Mucosa of descending colon (tissue), 3 donors: Measurements from ENCODE around the gene STEAP1B. TPM values are rescaled to one million over a fixed set of nuclear protein-coding genes. Genes with fewer than 3 reads are reported as not detected.
"Not testable (repeated sequence)": the region's sequence is repeated elsewhere in the genome, so short reads cannot be mapped to it uniquely, and the experiment has no call there.

ENCODE experiments used
- ATAC-seq: fragments of 200-7000 bp; cut with Tn5 transposase; one replicate; pipeline ENCODE4 v1.9.1; 2020; ENCODE audit warnings: mild to moderate bottlenecking, moderate library complexity
- DNase-seq, 3 donors: peaks; one replicate each; pipeline ENCODE4 v3.0.0-alpha.2; 2020
- H3K36me3 ChIP-seq: fragments of 200-600 bp; one replicate; pipeline ENCODE4 v1.8.0; 2021; ENCODE audit warnings: low read depth, mild to moderate bottlenecking
- H3K4me1 ChIP-seq: fragments of 200-600 bp; one replicate; pipeline ENCODE4 v1.8.0; 2021; ENCODE audit warnings: low read depth, mild to moderate bottlenecking
- H3K4me3 ChIP-seq: fragments of 200-600 bp; one replicate; pipeline ENCODE4 v1.8.0; 2021; ENCODE audit warnings: mild to moderate bottlenecking
- H3K9me3 ChIP-seq: fragments of 200-600 bp; one replicate; pipeline ENCODE4 v1.8.0; 2021; ENCODE audit warnings: mild to moderate bottlenecking
- CTCF ChIP-seq: fragments of 200-600 bp; IDR thresholded peaks from one replicate; pipeline ENCODE4 v1.8.0; 2022; ENCODE audit warnings: antibody characterized with exemption, mild to moderate bottlenecking
- intact Hi-C, 2 donors: fragments of 100-400 bp; cut with DNase I in 1 of 2; cut with micrococcal nuclease in 1 of 2; formaldehyde crosslinking; loops; one replicate each; pipeline versions ENCODE4 v1.11.0 to v1.11.1; 2022; cut with DNase I, micrococcal nuclease
- long read RNA-seq, 2 donors: library from polyadenylated mRNA; unstranded; transcript quantifications; one replicate each; pipeline ENCODE4 v2.0.0, GENCODE V29; 2019 to 2021
- total RNA-seq, 3 donors: library from RNA; stranded (reverse); fragmentation: NEBNext Ultra II Directional in 2 of 3; extraction: Animal tissue kit (Norgen Biotek cat#: 25700) in 2 of 3; gene quantifications; one replicate each; pipeline versions ENCODE4 v1.2.1 to v1.2.4, GENCODE V29; 2021 to 2023
- donor health status: DM: no; HTN: no; CAD: no; lungs with moderate emphysema.
- donor health status: DM: no; HTN: no; CAD: no.
- donor health status: DM: no; HTN: yes; CAD: no.

The STEAP1B gene
- total RNA-seq, result 1 to 10 TPM in 1 of 3 donors, under 1 TPM in 1, not detected in 1; 0.77 to 1.0 TPM
- long read RNA-seq, donor 1, result 0 reads
- long read RNA-seq, donor 2, result 0 reads

DNA sequence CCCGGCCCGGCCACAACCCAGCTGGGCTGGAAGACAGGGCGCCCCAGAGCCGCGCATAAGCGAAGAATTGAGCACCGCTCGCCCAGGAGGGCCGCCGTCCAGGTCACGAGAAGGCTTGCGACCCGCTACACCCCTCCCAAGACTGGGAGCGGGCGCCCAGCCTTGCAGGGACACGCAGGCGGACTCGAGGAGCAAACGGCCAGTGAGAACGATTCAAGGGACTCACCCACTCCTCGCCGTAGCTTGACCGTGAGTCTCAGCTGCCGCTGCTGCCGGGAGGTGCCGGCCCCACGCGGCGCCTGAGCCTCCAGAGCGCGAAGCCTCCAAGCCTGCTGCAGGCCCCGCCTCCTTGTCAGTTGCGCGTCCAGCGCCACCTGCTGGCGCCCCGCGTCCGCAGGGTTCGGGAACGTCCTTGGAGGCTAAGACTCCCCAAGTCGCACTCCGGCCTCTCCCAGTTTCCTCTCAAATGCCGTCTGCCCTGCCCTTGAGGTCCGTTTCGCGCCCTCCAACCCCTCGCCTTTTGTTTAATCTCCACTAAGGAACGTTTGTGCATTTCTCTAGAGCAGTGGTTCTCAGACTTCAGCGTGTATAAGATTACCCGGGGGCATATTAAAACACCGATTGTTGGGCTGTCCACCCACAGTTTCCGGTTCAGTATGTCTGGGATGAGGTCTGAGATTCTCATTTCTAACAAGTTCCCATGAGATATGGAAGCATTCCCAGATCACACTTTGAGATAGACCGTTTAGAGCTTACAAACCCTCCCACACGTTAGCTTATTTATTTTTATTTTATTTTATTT, at the start of gene STEAP1B:
STEAP1B (minus strand) TSS at position 301 of the 802 bp plus-strand sequence. CDS start 5,333 bp downstream, outside the sequence.
- H3K4me1 ChIP-seq, intact Hi-C loops, H3K36me3 ChIP-seq, H3K4me3 ChIP-seq, H3K9me3 ChIP-seq: not testable (repeated sequence)
- DNase-seq, result peak; percentile 84 to 93 (median 92)
- peak; percentile 87 for TF ChIP-seq CTCF
- peak; percentile 99 for ATAC-seq

DNA sequence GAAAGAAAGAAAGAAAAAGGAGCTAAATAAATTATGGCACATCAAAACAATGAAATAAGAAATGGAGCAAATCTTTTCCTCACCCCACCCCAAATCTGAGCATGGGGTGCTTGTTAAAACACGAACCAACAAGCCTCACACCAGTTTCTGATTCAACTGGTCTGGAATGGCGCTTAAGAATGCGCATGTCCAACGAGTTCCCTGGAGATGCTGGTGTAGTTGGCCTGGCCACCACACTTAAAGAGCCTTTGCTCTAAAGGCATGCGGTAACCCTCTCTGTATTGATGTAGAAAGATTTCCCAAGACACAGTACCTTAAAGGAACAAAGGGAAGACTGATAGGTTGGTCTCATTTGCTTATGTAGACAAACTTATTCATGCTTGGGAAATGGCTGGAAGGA, 49.1 kb upstream of the STEAP1B start:
- Histone ChIP-seq H3K4me1 (no peaks in the 10 kb centered on the region), H3K9me3 (no peaks in the 10 kb centered on the region), H3K4me3 (no peak overlapping the region), H3K36me3 (no peaks in the 10 kb centered on the region)
- no peak for TF ChIP-seq CTCF
- ATAC-seq, result no peak
- no peak for DNase-seq
- intact Hi-C loops, result no loop called here

- intact Hi-C loops, result no loop called here
Measured at GRCh38 chr7:22548313-22548712, 48.3 kb upstream of the STEAP1B start.

DNA sequence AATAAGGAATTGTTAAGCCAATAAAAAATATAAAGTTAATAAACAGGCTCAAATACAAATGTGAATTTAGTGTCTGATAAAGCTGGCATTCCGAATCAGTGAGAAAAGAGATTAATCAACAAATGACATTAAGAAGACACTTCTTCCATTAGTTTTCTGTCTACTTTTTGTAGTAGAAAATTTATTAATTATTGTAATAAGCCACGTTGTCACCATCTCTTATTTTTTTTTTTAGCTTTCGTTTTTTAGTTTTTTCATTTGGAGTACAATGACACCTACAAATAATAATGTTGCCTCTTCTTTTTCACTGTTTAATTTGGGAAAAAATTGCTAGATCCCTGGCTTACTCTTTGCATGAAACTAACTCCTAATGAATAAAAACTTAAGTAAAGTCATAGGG, 46.8 kb upstream of the STEAP1B start:
- no peak for TF ChIP-seq CTCF
- intact Hi-C loops, result no loop called here
- DNase-seq (no peak), ATAC-seq (no peak)
- Histone ChIP-seq H3K4me3 (no peak overlapping the region), H3K4me1 (no peaks in the 10 kb centered on the region), H3K9me3 (no peaks in the 10 kb centered on the region), H3K36me3 (no peaks in the 10 kb centered on the region)

More at GRCh38 chr7:22548313-22548712, 48.3 kb upstream of the STEAP1B start:
- no peaks in the 10 kb centered on the region for H3K4me1 ChIP-seq
- no peaks in the 10 kb centered on the region for H3K36me3 ChIP-seq
- H3K4me3 ChIP-seq, result no peak overlapping the region
- ATAC-seq (no peak), DNase-seq (no peak)
- TF ChIP-seq CTCF, result no peak
- no peaks in the 10 kb centered on the region for H3K9me3 ChIP-seq

- no peak overlapping the region for H3K4me3 ChIP-seq
- H3K4me1 ChIP-seq, result no peaks in the 10 kb centered on the region
- H3K9me3 ChIP-seq, result no peaks in the 10 kb centered on the region
- H3K36me3 ChIP-seq, result no peaks in the 10 kb centered on the region
- no peak for DNase-seq
- ATAC-seq, result no peak
- intact Hi-C loops, result no loop called here
- no peak for TF ChIP-seq CTCF
Measured at GRCh38 chr7:22545529-22545928, 45.5 kb upstream of the STEAP1B start.
